ENCODE results near the gene RAP1A. TPM values are rescaled to one million over a fixed set of nuclear protein-coding genes. Genes with fewer than 3 reads are reported as not detected.
A peak's percentile ranks its signal among the peaks of the same experiment; 100 is the strongest.

The RAP1A gene
- total RNA-seq, 3 donors from 2014 or later: 45.9 to 72.8 (median 54.9) TPM

DNA sequence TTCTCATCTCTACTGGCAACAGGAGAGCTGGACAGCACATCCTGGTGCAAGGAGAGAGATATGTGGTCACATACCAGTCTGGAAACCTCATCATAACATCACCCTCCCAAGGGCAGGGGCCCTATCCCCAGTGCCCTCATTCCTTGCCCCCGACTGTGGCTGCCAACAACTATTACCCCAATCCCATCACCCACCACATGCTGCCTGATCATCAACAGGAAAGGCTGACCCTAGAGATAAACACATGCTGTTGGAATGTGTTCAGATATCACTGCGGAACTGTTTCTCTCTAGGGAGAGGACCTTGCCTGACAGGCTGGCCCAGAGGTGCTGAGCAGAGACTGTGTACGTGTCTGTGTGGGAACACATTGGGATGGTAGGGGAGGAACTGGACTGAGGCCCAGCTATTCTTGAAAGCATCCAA, 124.1 kb downstream of the RAP1A start:
- H3K27ac ChIP-seq: no peak overlapping the region
- no peaks in the 10 kb centered on the region for H3K4me1 ChIP-seq
- no peak overlapping the region for H3K4me3 ChIP-seq
- H3K36me3 ChIP-seq: no peaks in the 10 kb centered on the region
- TF ChIP-seq, protein P1, sequence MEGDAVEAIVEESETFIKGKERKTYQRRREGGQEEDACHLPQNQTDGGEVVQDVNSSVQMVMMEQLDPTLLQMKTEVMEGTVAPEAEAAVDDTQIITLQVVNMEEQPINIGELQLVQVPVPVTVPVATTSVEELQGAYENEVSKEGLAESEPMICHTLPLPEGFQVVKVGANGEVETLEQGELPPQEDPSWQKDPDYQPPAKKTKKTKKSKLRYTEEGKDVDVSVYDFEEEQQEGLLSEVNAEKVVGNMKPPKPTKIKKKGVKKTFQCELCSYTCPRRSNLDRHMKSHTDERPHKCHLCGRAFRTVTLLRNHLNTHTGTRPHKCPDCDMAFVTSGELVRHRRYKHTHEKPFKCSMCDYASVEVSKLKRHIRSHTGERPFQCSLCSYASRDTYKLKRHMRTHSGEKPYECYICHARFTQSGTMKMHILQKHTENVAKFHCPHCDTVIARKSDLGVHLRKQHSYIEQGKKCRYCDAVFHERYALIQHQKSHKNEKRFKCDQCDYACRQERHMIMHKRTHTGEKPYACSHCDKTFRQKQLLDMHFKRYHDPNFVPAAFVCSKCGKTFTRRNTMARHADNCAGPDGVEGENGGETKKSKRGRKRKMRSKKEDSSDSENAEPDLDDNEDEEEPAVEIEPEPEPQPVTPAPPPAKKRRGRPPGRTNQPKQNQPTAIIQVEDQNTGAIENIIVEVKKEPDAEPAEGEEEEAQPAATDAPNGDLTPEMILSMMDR (IDR thresholded peaks at IDR 0.05): no peak
- H3K9me3 ChIP-seq: no peaks in the 10 kb centered on the region
- no peaks in the 10 kb centered on the region for H3K27me3 ChIP-seq
- intact Hi-C loops (cut with DNase I; ENCODE audit: low total_unique reads): no loop called here
- no peak for DNase-seq (ENCODE audit: low spot score in 2 of 2)

DNA sequence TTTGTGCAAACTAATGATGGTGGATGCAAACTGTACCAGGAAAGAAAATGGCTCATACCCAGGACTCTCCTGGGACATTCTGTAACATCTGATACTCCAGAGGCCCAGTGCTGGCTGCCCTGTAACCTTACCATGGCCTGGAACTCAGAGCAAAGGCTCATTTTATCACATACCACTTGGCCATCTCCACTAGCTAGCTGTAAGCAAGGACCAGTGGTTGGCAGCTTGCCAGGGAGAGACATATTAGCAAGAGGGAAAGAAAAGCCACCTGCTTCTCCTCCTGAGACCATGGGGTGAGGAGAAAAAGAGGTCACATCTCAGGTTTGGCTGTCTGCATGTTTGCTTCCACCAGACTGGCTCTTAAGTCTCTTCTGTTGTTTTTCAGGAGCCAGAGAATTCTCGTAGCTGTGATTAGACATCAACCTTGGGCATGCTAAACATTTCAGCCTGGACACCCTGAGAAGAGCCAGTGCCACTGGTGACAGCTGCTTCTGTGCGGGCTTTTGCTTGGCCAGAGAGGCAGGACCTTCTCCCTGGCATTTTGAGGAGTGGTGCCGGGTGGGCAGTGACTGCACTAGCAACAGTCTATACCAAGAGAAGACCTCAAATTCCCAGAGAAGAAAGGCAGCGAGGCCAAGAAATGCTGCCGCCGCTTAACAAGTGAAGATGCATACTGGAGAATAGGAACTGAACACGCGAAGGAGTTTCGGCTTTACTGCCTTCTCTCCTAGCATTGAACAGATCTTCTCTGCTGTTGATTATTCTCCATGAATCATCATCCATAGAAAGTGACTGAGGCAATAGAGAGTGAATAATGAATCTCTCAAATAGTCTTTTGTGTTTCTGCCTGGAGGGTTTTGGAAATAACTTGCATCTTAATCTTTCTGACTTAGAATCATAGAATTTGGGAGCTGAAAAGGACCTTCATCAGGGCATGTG, 126.4 kb downstream of the RAP1A start:
- intact Hi-C loops (cut with DNase I; ENCODE audit: low total_unique reads): no loop called here

DNA sequence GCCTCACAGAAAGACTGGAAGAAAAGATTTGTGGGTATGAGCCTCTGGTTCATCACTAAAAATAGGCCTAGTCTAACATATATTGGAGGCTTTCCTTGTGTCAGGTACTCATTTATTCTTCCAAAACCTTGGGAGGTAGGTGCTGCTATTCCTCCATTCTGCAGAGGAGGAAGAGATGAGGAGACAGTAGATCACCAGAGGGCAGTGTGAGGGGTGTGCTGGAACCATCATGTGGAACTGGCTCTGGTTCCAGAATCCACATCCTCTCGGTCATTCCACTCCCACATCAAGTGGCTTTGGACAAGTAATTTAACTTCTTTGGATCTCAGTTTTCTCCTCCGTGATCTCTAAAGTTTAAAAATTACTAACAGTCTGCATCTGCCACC, 127.0 kb downstream of the RAP1A start:
- no peaks in the 10 kb centered on the region for H3K36me3 ChIP-seq
- no peaks in the 10 kb centered on the region for H3K9me3 ChIP-seq
- no peak overlapping the region for H3K27ac ChIP-seq
- no peak for TF ChIP-seq POLR2A (IDR thresholded peaks at IDR 0.05)
- intact Hi-C loops (cut with DNase I; ENCODE audit: low total_unique reads): no loop called here
- no peak overlapping the region for H3K4me3 ChIP-seq
- no peaks in the 10 kb centered on the region for H3K27me3 ChIP-seq
- no peak for DNase-seq (ENCODE audit: low spot score in 2 of 2)
- H3K4me1 ChIP-seq: no peaks in the 10 kb centered on the region

More for the DNA sequence above, 126.4 kb downstream of the RAP1A start:
- TF ChIP-seq POLR2A (IDR thresholded peaks at IDR 0.05) (no peak), POLR2AphosphoS5 (IDR thresholded peaks at IDR 0.05) (no peak)
- TF ChIP-seq, protein P1 (IDR thresholded peaks at IDR 0.05): no peak
- no peaks in the 10 kb centered on the region for H3K4me1 ChIP-seq
- no peaks in the 10 kb centered on the region for H3K36me3 ChIP-seq
- H3K4me3 ChIP-seq: no peak overlapping the region
- DNase-seq (ENCODE audit: low spot score in 2 of 2): no peak
- no peak overlapping the region for H3K27ac ChIP-seq
- H3K27me3 ChIP-seq: no peaks in the 10 kb centered on the region
- H3K9me3 ChIP-seq: no peaks in the 10 kb centered on the region

DNA sequence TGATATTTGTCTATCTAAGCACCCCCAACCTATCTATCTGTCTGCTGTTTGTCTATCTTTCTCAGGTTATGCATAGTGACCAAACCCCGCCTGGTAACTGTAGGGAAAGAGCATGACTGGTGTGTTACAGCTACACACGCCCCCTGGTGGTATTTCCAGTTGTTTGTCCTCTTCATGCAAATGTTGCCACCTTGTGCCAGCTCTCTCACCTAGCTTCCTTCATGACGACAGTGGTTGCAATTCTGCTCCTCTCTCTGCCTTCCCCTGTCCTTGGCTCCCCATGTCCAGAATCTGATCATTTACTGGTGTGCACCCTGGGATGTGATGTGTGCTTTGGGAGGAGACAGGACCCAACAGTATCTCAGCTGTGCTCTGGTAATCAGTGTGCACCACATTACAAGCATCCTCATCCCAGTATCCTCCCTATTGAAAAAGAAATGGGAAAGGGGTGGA, 127.7 kb downstream of the RAP1A start:
- Histone ChIP-seq H3K4me3 (no peak overlapping the region), H3K9me3 (no peaks in the 10 kb centered on the region), H3K4me1 (no peaks in the 10 kb centered on the region), H3K36me3 (no peaks in the 10 kb centered on the region), H3K27ac (no peak overlapping the region), H3K27me3 (no peaks in the 10 kb centered on the region)
- DNase-seq (ENCODE audit: low spot score in 2 of 2): no peak
- TF ChIP-seq POLR2A (IDR thresholded peaks at IDR 0.05) (no peak), POLR2AphosphoS5 (IDR thresholded peaks at IDR 0.05) (no peak)
- TF ChIP-seq, protein P1 (IDR thresholded peaks at IDR 0.05): peak in 1 of 3 donors; percentile 28
- intact Hi-C loops (cut with DNase I; ENCODE audit: low total_unique reads): no loop called here

DNA sequence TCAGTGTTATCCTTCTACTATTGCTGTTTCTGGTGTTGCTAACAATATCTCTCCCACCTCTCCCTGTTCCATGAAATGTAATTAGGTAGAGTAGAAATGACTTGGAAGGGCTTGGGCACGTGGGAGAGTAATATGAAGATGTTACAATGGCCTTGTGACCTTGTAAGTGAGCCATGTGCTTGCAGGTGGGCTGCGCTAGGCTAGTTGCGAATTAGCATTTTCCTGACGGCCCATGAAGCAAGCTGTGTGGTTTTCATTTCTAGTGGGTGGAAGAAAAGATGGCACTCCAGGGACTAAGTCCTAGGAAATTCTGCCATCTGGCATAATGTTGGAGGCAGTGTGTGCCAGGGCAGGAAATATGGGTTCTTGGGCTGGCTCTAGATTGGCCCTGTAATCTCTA, 128.4 kb downstream of the RAP1A start:
- Histone ChIP-seq H3K27ac (no peak overlapping the region), H3K9me3 (no peaks in the 10 kb centered on the region), H3K27me3 (no peaks in the 10 kb centered on the region), H3K4me1 (no peaks in the 10 kb centered on the region), H3K36me3 (no peaks in the 10 kb centered on the region), H3K4me3 (no peak overlapping the region)
- intact Hi-C loops (cut with DNase I; ENCODE audit: low total_unique reads): no loop called here
- TF ChIP-seq POLR2A (IDR thresholded peaks at IDR 0.05) (no peak), POLR2AphosphoS5 (IDR thresholded peaks at IDR 0.05) (no peak)
- TF ChIP-seq, protein P1 (IDR thresholded peaks at IDR 0.05): no peak
- DNase-seq (ENCODE audit: low spot score in 2 of 2): no peak
